Retinal pigment epithelial cell (primary cell): ENCODE data around the gene CRACR2B.

Experiments
- DNase-seq: peaks from one replicate; pipeline ENCODE4 v3.0.0-alpha.2; 2010; ENCODE audit warnings: low read depth
- H3K4me3 ChIP-seq: 2 replicates; pipeline ENCODE4 v1.5.1; 2011; ENCODE audit warnings: mild to moderate bottlenecking, low read length, control low read depth, moderate library complexity
- CTCF ChIP-seq: conservative IDR thresholded peaks from 2 replicates; pipeline ENCODE4 v1.5.1; 2011; ENCODE audit warnings: low read depth, low read length, control low read depth, inconsistent platforms

The CRACR2B gene

GRCh38 chr11:865462-866430, 38.0 kb downstream of the CRACR2B start:
- no peak for TF ChIP-seq CTCF
- DNase-seq, result no peak
- no peak overlapping the region for H3K4me3 ChIP-seq

GRCh38 chr11:866481-866880, 38.8 kb downstream of the CRACR2B start:
- DNase-seq, result no peak
- no peak for TF ChIP-seq CTCF

GRCh38 chr11:867856-868358, 40.2 kb downstream of the CRACR2B start:
- DNase-seq, result no peak

More at GRCh38 chr11:866481-866880, 38.8 kb downstream of the CRACR2B start:
- no peak overlapping the region for H3K4me3 ChIP-seq

GRCh38 chr11:868394-868793, 40.7 kb downstream of the CRACR2B start:
- no peak for DNase-seq
- TF ChIP-seq CTCF, result no peak
- H3K4me3 ChIP-seq, result no peak overlapping the region

More at GRCh38 chr11:867856-868358, 40.2 kb downstream of the CRACR2B start:
- no peak overlapping the region for H3K4me3 ChIP-seq
- TF ChIP-seq CTCF, result no peak

- H3K4me3 ChIP-seq, result no peak overlapping the region
- no peak for DNase-seq
- TF ChIP-seq CTCF, result no peak
These were observed 41.1 kb downstream of the CRACR2B start for GRCh38 chr11:868802-869201.

GRCh38 chr11:869399-870126, 41.8 kb downstream of the CRACR2B start:
- no peak for TF ChIP-seq CTCF
- no peak overlapping the region for H3K4me3 ChIP-seq
- DNase-seq, result no peak
